ENCODE measurements around the gene MANF. TPM values are rescaled to one million over a fixed set of nuclear protein-coding genes. Genes with fewer than 3 reads are reported as not detected.

MANF gene
- polyA plus RNA-seq (2011; rRNA removed) (58.8 and 79.5 TPM in 2 replicates), polyA minus RNA-seq (2011; rRNA and poly(A)+ RNA removed) (15.5 and 16.5 TPM in 2 replicates)

DNA sequence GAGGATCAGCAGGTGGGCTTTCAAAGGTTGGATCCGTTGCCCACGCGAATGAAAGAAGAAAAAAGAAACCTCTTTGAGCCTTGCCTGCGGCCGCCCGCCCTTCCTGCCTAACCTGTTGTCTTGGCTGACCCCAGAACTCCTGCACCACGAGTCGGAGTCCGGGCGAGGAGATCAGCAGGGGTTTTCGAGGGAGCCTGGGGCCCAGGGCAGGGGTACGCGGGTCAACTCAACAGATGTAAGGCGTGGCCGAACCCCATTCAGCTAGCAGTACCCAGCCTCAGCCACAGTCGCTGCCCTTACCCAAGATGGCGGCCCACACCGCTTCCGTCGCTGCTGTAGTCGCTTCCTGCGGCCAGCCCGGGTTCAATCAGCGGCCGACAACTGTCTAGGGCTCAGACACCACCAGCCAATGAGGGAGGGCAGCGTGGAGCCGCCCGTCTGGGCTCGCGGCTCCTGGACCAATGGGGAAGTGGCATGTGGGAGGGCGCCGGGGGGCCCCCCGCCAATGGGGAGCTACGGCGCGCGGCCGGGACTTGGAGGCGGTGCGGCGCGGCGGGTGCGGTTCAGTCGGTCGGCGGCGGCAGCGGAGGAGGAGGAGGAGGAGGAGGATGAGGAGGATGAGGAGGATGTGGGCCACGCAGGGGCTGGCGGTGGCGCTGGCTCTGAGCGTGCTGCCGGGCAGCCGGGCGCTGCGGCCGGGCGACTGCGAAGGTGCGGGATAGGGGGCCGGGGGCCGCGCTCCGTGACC lies at the start of gene MANF:
TSS of gene MANF (plus strand) at position 566 of the 748 bp plus-strand sequence. CDS start at position 618, 52 bp downstream.
- Histone ChIP-seq H3K9me3 (ENCODE audit: control insufficient read depth, insufficient read depth, low read length) (no peaks in the 10 kb centered on the region; the same call in 1 of the 2 replicates), H3K4me3 (ENCODE audit: low read depth, low read length) (peak within 1 kb of the TSS; percentile 97), H3K27me3 (ENCODE audit: control insufficient read depth, insufficient read depth, low read length) (no peaks in the 10 kb centered on the region), H3K27ac (ENCODE audit: low read depth, low read length) (peak within 1 kb of the TSS; percentile 85)
- ChIA-PET CTCF (interaction anchor here (1.8 to 6.7 kb wide), 4 partner anchors 44 to 769 kb away, joined by 6 to 39 read pairs (median 8); no protein-coding TSS in a partner anchor), POLR2A (interaction anchor here (0.6 to 1.8 kb wide), 13 partner anchors 9 to 816 kb away, joined by 3 to 9 read pairs (median 4); partner anchors contain the start of genes HEMK1, MAPKAPK3 and RRP9)
- peak; percentile 94 for DNase-seq (ENCODE audit: low read depth, low spot score)
- TF ChIP-seq, protein P1, sequence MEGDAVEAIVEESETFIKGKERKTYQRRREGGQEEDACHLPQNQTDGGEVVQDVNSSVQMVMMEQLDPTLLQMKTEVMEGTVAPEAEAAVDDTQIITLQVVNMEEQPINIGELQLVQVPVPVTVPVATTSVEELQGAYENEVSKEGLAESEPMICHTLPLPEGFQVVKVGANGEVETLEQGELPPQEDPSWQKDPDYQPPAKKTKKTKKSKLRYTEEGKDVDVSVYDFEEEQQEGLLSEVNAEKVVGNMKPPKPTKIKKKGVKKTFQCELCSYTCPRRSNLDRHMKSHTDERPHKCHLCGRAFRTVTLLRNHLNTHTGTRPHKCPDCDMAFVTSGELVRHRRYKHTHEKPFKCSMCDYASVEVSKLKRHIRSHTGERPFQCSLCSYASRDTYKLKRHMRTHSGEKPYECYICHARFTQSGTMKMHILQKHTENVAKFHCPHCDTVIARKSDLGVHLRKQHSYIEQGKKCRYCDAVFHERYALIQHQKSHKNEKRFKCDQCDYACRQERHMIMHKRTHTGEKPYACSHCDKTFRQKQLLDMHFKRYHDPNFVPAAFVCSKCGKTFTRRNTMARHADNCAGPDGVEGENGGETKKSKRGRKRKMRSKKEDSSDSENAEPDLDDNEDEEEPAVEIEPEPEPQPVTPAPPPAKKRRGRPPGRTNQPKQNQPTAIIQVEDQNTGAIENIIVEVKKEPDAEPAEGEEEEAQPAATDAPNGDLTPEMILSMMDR (IDR thresholded peaks at IDR 0.05; ENCODE audit: low read depth, low read length), result no peak

- Histone ChIP-seq H3K27me3 (ENCODE audit: control insufficient read depth, insufficient read depth, low read length) (no peaks in the 10 kb centered on the region), H3K4me3 (ENCODE audit: low read depth, low read length) (no peak overlapping the region), H3K27ac (ENCODE audit: low read depth, low read length) (no peak overlapping the region), H3K9me3 (ENCODE audit: control insufficient read depth, insufficient read depth, low read length) (no peaks in the 10 kb centered on the region)
- TF ChIP-seq, protein P1 (IDR thresholded peaks at IDR 0.05; ENCODE audit: low read depth, low read length), result no peak
- CTCF ChIA-PET, result no interaction called here
- POLR2A ChIA-PET, result no interaction called here
- DNase-seq (ENCODE audit: low read depth, low spot score), result no peak
These were observed 48.8 kb upstream of the MANF start for GRCh38 chr3:51336261-51336660.

DNA sequence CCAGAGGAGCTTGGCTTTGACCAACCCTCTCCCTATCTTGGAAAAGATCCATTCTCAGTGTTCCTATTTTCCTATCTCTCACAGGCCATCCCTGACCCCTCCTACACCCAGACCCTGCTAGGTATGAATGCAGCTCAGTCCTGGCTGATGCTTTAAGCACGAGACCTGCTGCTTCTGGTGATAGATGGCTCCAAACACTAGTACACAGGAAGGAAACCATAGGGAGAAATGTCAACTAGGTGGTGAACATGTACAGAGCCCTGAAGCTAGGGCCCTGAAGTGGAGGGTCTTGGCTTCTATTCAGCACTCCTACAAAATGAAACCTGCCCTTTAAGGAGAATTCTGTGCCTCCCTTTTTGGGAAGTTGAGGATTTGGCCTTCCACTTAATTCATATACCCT lies 47.4 kb upstream of the MANF start:
- POLR2A ChIA-PET, result no interaction called here
- CTCF ChIA-PET, result interaction anchor here (0.9 to 1.3 kb wide), 2 partner anchors 51 to 237 kb away, joined by 4 to 5 read pairs; no protein-coding TSS in a partner anchor
- Histone ChIP-seq H3K9me3 (ENCODE audit: control insufficient read depth, insufficient read depth, low read length) (no peaks in the 10 kb centered on the region), H3K27ac (ENCODE audit: low read depth, low read length) (no peak overlapping the region), H3K4me3 (ENCODE audit: low read depth, low read length) (no peak overlapping the region), H3K27me3 (ENCODE audit: control insufficient read depth, insufficient read depth, low read length) (no peaks in the 10 kb centered on the region)
- DNase-seq (ENCODE audit: low read depth, low spot score), result no peak
- TF ChIP-seq, protein P1 (IDR thresholded peaks at IDR 0.05; ENCODE audit: low read depth, low read length), result no peak

GRCh38 chr3:51338632-51339031 lies 46.5 kb upstream of the MANF start:
- ChIA-PET CTCF (interaction anchor here (1.3 to 3.0 kb wide), 2 partner anchors 51 to 238 kb away, joined by 5 to 19 read pairs; partner anchors contain the start of gene RBM15B), POLR2A (no interaction called here)
- DNase-seq (ENCODE audit: low read depth, low spot score), result no peak

More at GRCh38 chr3:51338632-51339031, 46.5 kb upstream of the MANF start:
- Histone ChIP-seq H3K27ac (ENCODE audit: low read depth, low read length) (no peak overlapping the region), H3K27me3 (ENCODE audit: control insufficient read depth, insufficient read depth, low read length) (no peaks in the 10 kb centered on the region), H3K4me3 (ENCODE audit: low read depth, low read length) (no peak overlapping the region), H3K9me3 (ENCODE audit: control insufficient read depth, insufficient read depth, low read length) (no peaks in the 10 kb centered on the region)
- TF ChIP-seq, protein P1 (IDR thresholded peaks at IDR 0.05; ENCODE audit: low read depth, low read length), result no peak

Data from AG04450 (cell line).